ENCODE measurements around the gene PLCH2. TPM values are rescaled to one million over a fixed set of nuclear protein-coding genes. Genes with fewer than 3 reads are reported as not detected.
A peak's percentile ranks its signal among the peaks of the same experiment; 100 is the strongest.

The PLCH2 gene
- total and polyA plus RNA-seq, 2 donors (not counting 1 experiment from before 2014, with no cell fraction given) = 20.0 to 34.9 TPM

DNA sequence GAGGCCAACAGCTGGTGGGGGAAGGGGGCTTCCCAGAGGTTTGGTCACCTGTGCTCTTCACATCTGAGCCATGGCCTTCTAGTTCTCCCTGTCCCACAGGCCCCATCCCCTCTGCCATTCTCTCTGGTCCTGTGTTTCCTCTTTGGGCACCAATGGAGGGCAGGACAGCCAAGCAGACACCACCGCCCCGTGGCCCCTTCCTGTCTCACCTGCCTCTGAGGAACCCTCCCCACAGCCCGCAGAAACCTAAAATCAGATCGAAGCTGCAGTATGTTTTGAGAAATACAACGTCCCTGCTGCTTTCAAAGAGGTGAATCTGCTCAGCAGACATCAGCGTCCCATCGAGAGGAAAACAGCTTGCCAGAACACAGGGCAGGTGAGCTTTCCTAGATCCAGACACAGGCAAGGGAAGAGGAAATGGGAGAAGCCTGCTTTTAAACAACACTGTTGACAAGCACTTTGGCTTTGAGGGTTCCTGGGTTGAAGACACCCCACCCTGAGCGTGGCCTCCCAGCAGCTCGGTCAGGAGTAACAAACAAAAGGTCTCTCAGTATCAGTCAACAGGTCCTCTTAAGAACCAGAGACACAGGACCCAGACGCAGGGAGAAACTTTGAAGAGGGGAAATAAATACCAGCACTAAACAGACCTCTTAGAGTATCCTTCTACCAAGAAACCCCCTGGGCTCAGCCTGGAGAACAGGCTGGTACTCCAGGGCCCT is 48.0 kb downstream of the PLCH2 start:
- no peak for ATAC-seq (ENCODE audit: low read depth)
- WGBS (ENCODE audit: insufficient coverage) = 83% methylated on average over 9 of the region's 10 CpGs
- Mint-ChIP-seq H3K27me3 (no peaks in the 10 kb centered on the region), H3K4me1 (peaks cover 36% of the 10 kb centered on the region), H3K27ac (peak overlapping the region; percentile 71), H3K9me3 (ENCODE audit: insufficient read depth) (no peaks in the 10 kb centered on the region), H3K4me3 (peak overlapping the region; percentile 96)
- Histone ChIP-seq H3K4me1 (ENCODE audit: control insufficient read depth in 2 of 2, insufficient read depth in 2 of 2, low read length in 2 of 2) (peaks cover 31 to 38% of the 10 kb centered on the region in 2 donors), H3K36me3 (replicated peaks in 1 of 2; ENCODE audit: control extremely low read depth in 1 of 2, control insufficient read depth in 1 of 2, extremely low read depth in 1 of 2, insufficient read depth in 2 of 2, low read length in 1 of 2) (peaks cover 0 to 23% of the 10 kb centered on the region in 2 experiments), H3K27ac (ENCODE audit: low read length in 2 of 2) (no peak overlapping the region), H2AFZ (ENCODE audit: insufficient read depth, low read depth, low read length, poor library complexity, severe bottlenecking) (no peak overlapping the region), H4K20me1 (ENCODE audit: control insufficient read depth, insufficient read depth, low read length, poor library complexity, severe bottlenecking) (peaks cover 68% of the 10 kb centered on the region), H3K27me3 (replicated peaks in 1 of 4; ENCODE audit: control extremely low read depth in 1 of 4, control insufficient read depth in 3 of 4, insufficient read depth in 4 of 4, low read length in 3 of 4) (peaks cover 0 to 11% (median 1%) of the 10 kb centered on the region in 4 experiments), H3K9me3 (ENCODE audit: control extremely low read depth in 1 of 3, control insufficient read depth in 2 of 3, insufficient read depth in 1 of 3, low read length in 2 of 3) (no peaks in the 10 kb centered on the region), H3K79me2 (ENCODE audit: control insufficient read depth, insufficient read depth, low read length) (peaks cover 64% of the 10 kb centered on the region), H3K4me2 (replicated peaks; ENCODE audit: low read depth, low read length, poor library complexity, severe bottlenecking) (peak overlapping the region; percentile 95), H3K9ac (ENCODE audit: low read length) (no peak overlapping the region), H3K4me3 (ENCODE audit: control extremely low read depth in 1 of 5, extremely low read depth in 1 of 5, insufficient read depth in 1 of 5, low read depth in 2 of 5, low read length in 4 of 5) (no peak overlapping the region)
- CTCF ChIA-PET = interaction anchor here (1.0 kb wide), 2 partner anchors 23 to 109 kb away, joined by 3 to 4 read pairs; no protein-coding TSS in a partner anchor
- POLR2A ChIA-PET = interaction anchor here (0.8 kb wide), 1 partner anchor 62 kb away, joined by 5 read pairs; no protein-coding TSS in a partner anchor
- DNase-seq = no peak
- TF ChIP-seq CTCF (IDR thresholded peaks at IDR 0.05) = no peak
- TF ChIP-seq EZH2 (IDR thresholded peaks at IDR 0.05; ENCODE audit: borderline replicate concordance, insufficient read depth, low read depth, low read length, poor library complexity, severe bottlenecking) = no peak
- intact Hi-C loops (cut with micrococcal nuclease) = no loop called here

DNA sequence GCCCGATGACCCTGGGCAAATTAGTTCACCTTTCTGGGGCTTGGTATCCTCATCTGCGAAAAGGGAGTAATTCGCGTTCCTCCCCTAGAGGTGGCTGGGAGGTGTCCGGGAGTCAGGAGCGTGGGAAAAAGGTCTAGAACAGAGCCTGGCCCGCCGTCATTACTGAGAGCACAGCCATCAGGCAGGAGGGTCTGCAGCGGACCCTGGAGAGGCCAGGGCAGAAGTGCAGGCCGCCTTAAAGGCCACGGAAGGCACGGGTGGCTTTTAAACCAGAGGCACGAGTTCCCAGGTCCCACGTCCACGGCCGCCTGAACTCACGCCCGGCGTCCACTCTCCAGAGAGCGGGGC is 49.5 kb downstream of the PLCH2 start:
- peak overlapping the region; percentile 48 to 96 (median 74) for H3K4me3 ChIP-seq (ENCODE audit: control extremely low read depth in 1 of 5, extremely low read depth in 1 of 5, insufficient read depth in 1 of 5, low read depth in 2 of 5, low read length in 4 of 5)
- H4K20me1 ChIP-seq (ENCODE audit: control insufficient read depth, insufficient read depth, low read length, poor library complexity, severe bottlenecking) = peaks cover 59% of the 10 kb centered on the region
- 11% methylated on average over 20 of the region's 20 CpGs for WGBS (ENCODE audit: insufficient coverage)
- peaks cover 0 to under 1% (median 0%) of the 10 kb centered on the region in 3 donors for H3K9me3 ChIP-seq (ENCODE audit: control extremely low read depth in 1 of 3, control insufficient read depth in 2 of 3, insufficient read depth in 1 of 3, low read length in 2 of 3)
- Mint-ChIP-seq H3K4me1 (peaks cover 38% of the 10 kb centered on the region), H3K9me3 (ENCODE audit: insufficient read depth) (no peaks in the 10 kb centered on the region), H3K27me3 (no peaks in the 10 kb centered on the region), H3K27ac (peak overlapping the region; percentile 37), H3K4me3 (peak overlapping the region; percentile 96)
- ChIA-PET CTCF (interaction anchor here (1.0 to 1.9 kb wide), 5 partner anchors 22 to 331 kb away, joined by 3 to 20 read pairs (median 5); partner anchors contain the start of genes FAAP20 and TNFRSF14), POLR2A (interaction anchor here (0.5 to 2.5 kb wide), 13 partner anchors 15 to 134 kb away, joined by 3 to 28 read pairs (median 5); partner anchors contain the start of genes MORN1, PRXL2B, RER1 and TNFRSF14)
- ATAC-seq (ENCODE audit: low read depth) (no peak), DNase-seq (no peak)
- H3K4me2 ChIP-seq (replicated peaks; ENCODE audit: low read depth, low read length, poor library complexity, severe bottlenecking) = peak overlapping the region; percentile 95
- TF ChIP-seq CTCF (IDR thresholded peaks at IDR 0.05) = no peak
- TF ChIP-seq EZH2 (IDR thresholded peaks at IDR 0.05; ENCODE audit: borderline replicate concordance, insufficient read depth, low read depth, low read length, poor library complexity, severe bottlenecking) = no peak
- peaks cover 61% of the 10 kb centered on the region for H3K79me2 ChIP-seq (ENCODE audit: control insufficient read depth, insufficient read depth, low read length)
- intact Hi-C loops (cut with micrococcal nuclease) = loop anchor here (5.0 kb wide), 1 partner anchor 608 kb away; the partner anchor contains the start of genes CALML6 and TMEM52
- peaks cover 0 to 18% (median 5%) of the 10 kb centered on the region in 4 experiments for H3K27me3 ChIP-seq (replicated peaks in 1 of 4; ENCODE audit: control extremely low read depth in 1 of 4, control insufficient read depth in 3 of 4, insufficient read depth in 4 of 4, low read length in 3 of 4)
- peaks cover 35 to 47% of the 10 kb centered on the region in 2 donors for H3K4me1 ChIP-seq (ENCODE audit: control insufficient read depth in 2 of 2, insufficient read depth in 2 of 2, low read length in 2 of 2)
- H3K9ac ChIP-seq (ENCODE audit: low read length) = peak overlapping the region; percentile 85
- H3K36me3 ChIP-seq (replicated peaks in 1 of 2; ENCODE audit: control extremely low read depth in 1 of 2, control insufficient read depth in 1 of 2, extremely low read depth in 1 of 2, insufficient read depth in 2 of 2, low read length in 1 of 2) = peaks cover 0 to 13% of the 10 kb centered on the region in 2 experiments
- peak overlapping the region in 1 of 2 donors; percentile 78 for H3K27ac ChIP-seq (ENCODE audit: low read length in 2 of 2)
- H2AFZ ChIP-seq (ENCODE audit: insufficient read depth, low read depth, low read length, poor library complexity, severe bottlenecking) = peak overlapping the region; percentile 42

All from B cell (primary cell).